Spleen (tissue), 7 donors: Measurements from ENCODE around the gene ZNF784.

Experiments
- POLR2A ChIP-seq, 3 donors: fragments of 450-650 bp; IDR thresholded peaks; one replicate each; pipeline ENCODE4 v1.5.1; 2017; ENCODE audit warnings: antibody characterized with exemption in 3 of 3, mild to moderate bottlenecking in 1 of 3
- POLR2AphosphoS5 ChIP-seq, 3 donors: sonication (generic); formaldehyde crosslinking; IDR thresholded peaks; one replicate each; pipeline ENCODE4 v1.5.1; 2017; ENCODE audit warnings: antibody characterized with exemption in 3 of 3
- TF ChIP-seq, protein P1 (sequence below), 11 experiments: fragments of 200-600 bp in 7 of 11; fragments of 450-650 bp in 4 of 11; sonication (generic) in 4 of 11; IDR thresholded peaks in 8 of 11; conservative IDR thresholded peaks in 3 of 11; 1 replicate in 7 of 11; 2 replicates in 4 of 11; pipeline versions ENCODE4 v1.4.0 to v1.8.0; 2016 to 2021; ENCODE audit warnings: antibody characterized with exemption in 11 of 11, inconsistent platforms in 4 of 11, mild to moderate bottlenecking in 1 of 11
- donor health status: DM: no; HTN: no; CAD: no; lungs with moderate emphysema.
- donor health status: DM: no; HTN: no; CAD: no.
- donor health status: DM: no; HTN: no; CAD: no.

DNA sequence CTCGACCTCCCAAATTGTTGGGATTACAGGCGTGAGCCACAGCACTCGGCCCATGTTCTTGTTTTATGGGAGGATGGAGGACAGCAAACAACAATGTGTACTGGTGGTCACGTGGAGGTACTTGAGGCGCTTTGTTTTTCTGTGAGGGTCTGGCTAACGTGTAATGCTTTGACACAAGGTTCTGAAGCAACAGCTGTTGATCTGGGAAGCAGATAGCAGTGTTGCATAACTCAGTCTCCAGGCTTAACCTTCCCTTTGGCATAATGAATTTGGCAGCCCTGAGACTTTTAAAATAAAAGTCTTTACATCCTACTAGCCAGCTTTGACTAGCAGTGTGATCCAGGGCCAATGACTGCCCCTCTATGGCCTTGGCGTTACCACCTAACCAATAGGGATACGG, 9.5 kb upstream of the ZNF784 start:
- TF ChIP-seq, protein P1, sequence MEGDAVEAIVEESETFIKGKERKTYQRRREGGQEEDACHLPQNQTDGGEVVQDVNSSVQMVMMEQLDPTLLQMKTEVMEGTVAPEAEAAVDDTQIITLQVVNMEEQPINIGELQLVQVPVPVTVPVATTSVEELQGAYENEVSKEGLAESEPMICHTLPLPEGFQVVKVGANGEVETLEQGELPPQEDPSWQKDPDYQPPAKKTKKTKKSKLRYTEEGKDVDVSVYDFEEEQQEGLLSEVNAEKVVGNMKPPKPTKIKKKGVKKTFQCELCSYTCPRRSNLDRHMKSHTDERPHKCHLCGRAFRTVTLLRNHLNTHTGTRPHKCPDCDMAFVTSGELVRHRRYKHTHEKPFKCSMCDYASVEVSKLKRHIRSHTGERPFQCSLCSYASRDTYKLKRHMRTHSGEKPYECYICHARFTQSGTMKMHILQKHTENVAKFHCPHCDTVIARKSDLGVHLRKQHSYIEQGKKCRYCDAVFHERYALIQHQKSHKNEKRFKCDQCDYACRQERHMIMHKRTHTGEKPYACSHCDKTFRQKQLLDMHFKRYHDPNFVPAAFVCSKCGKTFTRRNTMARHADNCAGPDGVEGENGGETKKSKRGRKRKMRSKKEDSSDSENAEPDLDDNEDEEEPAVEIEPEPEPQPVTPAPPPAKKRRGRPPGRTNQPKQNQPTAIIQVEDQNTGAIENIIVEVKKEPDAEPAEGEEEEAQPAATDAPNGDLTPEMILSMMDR (IDR thresholded peaks at IDR 0.05 in 8 of 11, conservative IDR thresholded peaks at IDR 0.05 in 3 of 11): no peak
- no peak for TF ChIP-seq POLR2A (IDR thresholded peaks at IDR 0.05)
- no peak for TF ChIP-seq POLR2AphosphoS5 (IDR thresholded peaks at IDR 0.05)
